ENCODE measurements around the gene ADAT3. TPM values are rescaled to one million over a fixed set of nuclear protein-coding genes. Genes with fewer than 3 reads are reported as not detected.

Gene ADAT3
- total and polyA plus RNA-seq, 2 experiments from 2014 or later = 2.4 to 11.0 TPM

DNA sequence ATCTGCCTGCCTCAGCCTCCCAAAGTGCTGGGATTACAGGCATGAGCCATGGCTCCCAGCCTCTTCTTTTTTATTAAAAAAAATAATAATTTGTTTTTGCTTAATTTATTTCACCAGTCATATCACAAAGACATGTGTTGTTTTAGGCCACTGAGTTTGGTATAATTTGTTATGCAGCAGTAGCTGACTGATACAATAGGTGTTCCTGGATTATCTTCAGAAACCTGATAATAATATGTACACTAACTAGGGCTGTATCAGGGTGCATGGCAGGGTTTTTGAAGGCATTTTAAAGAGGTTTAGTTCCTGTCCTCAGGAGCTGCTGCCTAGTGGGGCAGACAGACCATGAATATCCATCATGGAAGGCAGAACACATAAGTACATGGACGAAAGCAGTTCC, 26.2 kb downstream of the ADAT3 start:
- no peaks in the 10 kb centered on the region for H4K20me1 ChIP-seq (ENCODE audit: insufficient read depth, poor library complexity, severe bottlenecking)
- H3K36me3 ChIP-seq (replicated peaks; ENCODE audit: insufficient read depth, low read depth) = no peaks in the 10 kb centered on the region
- WGBS (ENCODE audit: low lambda C conversion rate, missing lambda C conversion rate) = 95% methylated on average over 1 of the region's 1 CpG
- H3K79me2 ChIP-seq = no peaks in the 10 kb centered on the region
- peaks cover 5% of the 10 kb centered on the region for H3K4me1 ChIP-seq (ENCODE audit: insufficient read depth)
- H2AFZ ChIP-seq = no peak overlapping the region
- no peak overlapping the region for H3K27ac ChIP-seq
- H3K9me3 ChIP-seq (ENCODE audit: low read depth) = no peaks in the 10 kb centered on the region
- TF ChIP-seq EZH2phosphoT487 (IDR thresholded peaks at IDR 0.05; ENCODE audit: low read depth, severe bottlenecking, unreplicated experiment) = no peak
- no peak for TF ChIP-seq EZH2 (IDR thresholded peaks at IDR 0.05; ENCODE audit: borderline replicate concordance)
- no peak for TF ChIP-seq CTCF (IDR thresholded peaks at IDR 0.05; ENCODE audit: poor library complexity)
- H3K4me3 ChIP-seq = no peak overlapping the region
- DNase-seq (ENCODE audit: low spot score) = no peak
- H3K4me2 ChIP-seq = no peak overlapping the region
- H3K9me2 ChIP-seq (replicated peaks; ENCODE audit: insufficient read depth) = no peaks in the 10 kb centered on the region
- H3K27me3 ChIP-seq = no peaks in the 10 kb centered on the region

GRCh38 chr19:1932395-1932794, 27.2 kb downstream of the ADAT3 start:
- no peaks in the 10 kb centered on the region for H3K27me3 ChIP-seq
- no peak overlapping the region for H2AFZ ChIP-seq
- H3K36me3 ChIP-seq (replicated peaks; ENCODE audit: insufficient read depth, low read depth) = no peaks in the 10 kb centered on the region
- H3K4me2 ChIP-seq = no peak overlapping the region
- H3K9me2 ChIP-seq (replicated peaks; ENCODE audit: insufficient read depth) = no peaks in the 10 kb centered on the region
- H3K9me3 ChIP-seq (ENCODE audit: low read depth) = no peaks in the 10 kb centered on the region
- no peak for TF ChIP-seq CTCF (IDR thresholded peaks at IDR 0.05; ENCODE audit: poor library complexity)
- TF ChIP-seq EZH2 (IDR thresholded peaks at IDR 0.05; ENCODE audit: borderline replicate concordance) = no peak
- TF ChIP-seq EZH2phosphoT487 (IDR thresholded peaks at IDR 0.05; ENCODE audit: low read depth, severe bottlenecking, unreplicated experiment) = no peak
- H3K4me3 ChIP-seq = no peak overlapping the region
- no peak overlapping the region for H3K27ac ChIP-seq
- no peaks in the 10 kb centered on the region for H4K20me1 ChIP-seq (ENCODE audit: insufficient read depth, poor library complexity, severe bottlenecking)
- no peak for DNase-seq (ENCODE audit: low spot score)
- H3K4me1 ChIP-seq (ENCODE audit: insufficient read depth) = peaks cover 5% of the 10 kb centered on the region
- WGBS (ENCODE audit: low lambda C conversion rate, missing lambda C conversion rate) = 84% methylated on average over 8 of the region's 8 CpGs
- H3K79me2 ChIP-seq = no peaks in the 10 kb centered on the region

- DNase-seq (ENCODE audit: low spot score) = no peak
- no peaks in the 10 kb centered on the region for H3K27me3 ChIP-seq
- H4K20me1 ChIP-seq (ENCODE audit: insufficient read depth, poor library complexity, severe bottlenecking) = no peaks in the 10 kb centered on the region
- WGBS (ENCODE audit: low lambda C conversion rate, missing lambda C conversion rate) = 91% methylated on average over 7 of the region's 7 CpGs
- no peak overlapping the region for H3K4me2 ChIP-seq
- H3K27ac ChIP-seq = no peak overlapping the region
- no peak for TF ChIP-seq EZH2 (IDR thresholded peaks at IDR 0.05; ENCODE audit: borderline replicate concordance)
- no peak for TF ChIP-seq CTCF (IDR thresholded peaks at IDR 0.05; ENCODE audit: poor library complexity)
- TF ChIP-seq EZH2phosphoT487 (IDR thresholded peaks at IDR 0.05; ENCODE audit: low read depth, severe bottlenecking, unreplicated experiment) = no peak
- H3K36me3 ChIP-seq (replicated peaks; ENCODE audit: insufficient read depth, low read depth) = no peaks in the 10 kb centered on the region
- no peak overlapping the region for H2AFZ ChIP-seq
- peaks cover 5% of the 10 kb centered on the region for H3K4me1 ChIP-seq (ENCODE audit: insufficient read depth)
- no peaks in the 10 kb centered on the region for H3K9me2 ChIP-seq (replicated peaks; ENCODE audit: insufficient read depth)
- no peaks in the 10 kb centered on the region for H3K79me2 ChIP-seq
- no peak overlapping the region for H3K4me3 ChIP-seq
- no peaks in the 10 kb centered on the region for H3K9me3 ChIP-seq (ENCODE audit: low read depth)
Measured at GRCh38 chr19:1933244-1933643, 28.0 kb downstream of the ADAT3 start.

DNA sequence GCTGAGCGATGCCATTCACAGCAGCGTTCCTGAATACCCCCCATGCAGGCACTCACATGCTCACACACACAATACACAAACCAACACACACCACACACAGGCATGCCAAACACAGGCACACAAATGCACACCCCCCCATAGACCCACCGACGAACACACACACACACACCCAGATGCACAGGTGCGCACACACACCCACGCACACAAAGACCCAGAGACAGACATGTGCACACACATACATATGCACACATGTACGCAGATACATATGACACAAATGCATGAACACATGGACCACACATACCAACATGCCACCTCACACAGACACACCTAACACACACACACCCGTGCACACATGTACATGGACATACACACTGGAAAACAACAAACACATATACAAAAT, 28.7 kb downstream of the ADAT3 start:
- no peak for DNase-seq (ENCODE audit: low spot score)

More for the DNA sequence above, 28.7 kb downstream of the ADAT3 start:
- H3K4me1 ChIP-seq (ENCODE audit: insufficient read depth) = peaks cover 5% of the 10 kb centered on the region
- H3K27me3 ChIP-seq = no peaks in the 10 kb centered on the region
- no peak overlapping the region for H3K27ac ChIP-seq
- no peak for TF ChIP-seq CTCF (IDR thresholded peaks at IDR 0.05; ENCODE audit: poor library complexity)
- no peak for TF ChIP-seq EZH2phosphoT487 (IDR thresholded peaks at IDR 0.05; ENCODE audit: low read depth, severe bottlenecking, unreplicated experiment)
- TF ChIP-seq EZH2 (IDR thresholded peaks at IDR 0.05; ENCODE audit: borderline replicate concordance) = no peak
- no peaks in the 10 kb centered on the region for H3K36me3 ChIP-seq (replicated peaks; ENCODE audit: insufficient read depth, low read depth)
- WGBS (ENCODE audit: low lambda C conversion rate, missing lambda C conversion rate) = 97% methylated on average over 8 of the region's 8 CpGs
- H2AFZ ChIP-seq = no peak overlapping the region
- H3K9me3 ChIP-seq (ENCODE audit: low read depth) = no peaks in the 10 kb centered on the region
- no peaks in the 10 kb centered on the region for H3K79me2 ChIP-seq
- no peaks in the 10 kb centered on the region for H4K20me1 ChIP-seq (ENCODE audit: insufficient read depth, poor library complexity, severe bottlenecking)
- no peak overlapping the region for H3K4me3 ChIP-seq
- H3K9me2 ChIP-seq (replicated peaks; ENCODE audit: insufficient read depth) = no peaks in the 10 kb centered on the region
- no peak overlapping the region for H3K4me2 ChIP-seq
